Lower lobe of right lung (tissue), 2 donors: Measurements from ENCODE around the gene PLXNA2. TPM values are rescaled to one million over a fixed set of nuclear protein-coding genes. Genes with fewer than 3 reads are reported as not detected.

Experiments used
- ATAC-seq, 2 donors: fragments of 200-7000 bp; cut with Tn5 transposase; one replicate each; pipeline ENCODE4 v1.9.1; 2020 to 2022; ENCODE audit warnings: mild to moderate bottlenecking in 2 of 2, moderate library complexity in 2 of 2
- DNase-seq: peaks from one replicate; pipeline ENCODE4 v3.0.0-alpha.2; 2020
- H3K27ac ChIP-seq: fragments of 200-600 bp; one replicate; pipeline ENCODE4 v1.8.0; 2022
- H3K27me3 ChIP-seq: fragments of 200-600 bp; one replicate; pipeline ENCODE4 v1.8.0; 2022; ENCODE audit warnings: low read depth
- H3K36me3 ChIP-seq: fragments of 200-600 bp; one replicate; pipeline ENCODE4 v1.8.0; 2022; ENCODE audit warnings: mild to moderate bottlenecking
- H3K4me1 ChIP-seq: fragments of 200-600 bp; one replicate; pipeline ENCODE4 v1.8.0; 2022
- H3K4me3 ChIP-seq: fragments of 200-600 bp; one replicate; pipeline ENCODE4 v1.8.0; 2022; ENCODE audit warnings: mild to moderate bottlenecking
- H3K9me3 ChIP-seq: fragments of 200-600 bp; one replicate; pipeline ENCODE4 v1.8.0; 2022
- intact Hi-C: fragments of 100-400 bp; cut with DNase I; formaldehyde crosslinking; loops from one replicate; pipeline ENCODE4 v1.11.0; 2022
- total RNA-seq: library from RNA; stranded (reverse); fragmentation: NEBNext Ultra II Directional; extraction: Animal tissue kit (Norgen Biotek cat#: 25700); gene quantifications from one replicate; pipeline ENCODE4 v1.2.1, GENCODE V29; 2021
- TF ChIP-seq, protein P1 (sequence below): fragments of 200-600 bp; IDR thresholded peaks from one replicate; pipeline ENCODE4 v1.8.0; 2022; ENCODE audit warnings: antibody characterized with exemption, mild to moderate bottlenecking
- donor health status: DM: no; HTN: yes; CAD: no; lungs with severe emphysema.

The PLXNA2 gene
- total RNA-seq, 1 donor from 2014 or later, result 83.9 TPM

DNA sequence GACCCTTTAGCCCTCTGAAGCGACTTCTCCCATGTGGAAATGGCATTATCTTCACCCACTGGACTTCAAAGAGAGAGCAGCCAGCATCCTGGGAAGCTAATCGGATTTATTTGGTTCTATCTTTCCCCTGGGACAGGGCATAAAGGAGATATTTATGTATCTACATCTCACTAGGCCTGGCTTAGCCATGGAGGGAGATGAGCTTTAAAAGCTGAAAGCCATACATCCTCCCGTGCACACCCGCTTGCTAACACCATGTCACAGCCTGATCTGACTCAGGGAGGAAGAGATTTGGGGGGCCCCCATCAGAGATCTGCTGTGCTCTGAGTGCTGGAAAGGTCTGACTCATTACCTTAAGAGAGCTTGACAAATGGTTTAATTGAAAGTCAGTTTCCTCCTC, 155.9 kb downstream of the PLXNA2 start:
- Histone ChIP-seq H3K36me3 (peaks cover 82% of the 10 kb centered on the region), H3K9me3 (no peaks in the 10 kb centered on the region), H3K27me3 (no peaks in the 10 kb centered on the region), H3K27ac (no peak overlapping the region), H3K4me1 (peaks cover 22% of the 10 kb centered on the region), H3K4me3 (no peak overlapping the region)
- intact Hi-C loops, result no loop called here
- TF ChIP-seq, protein P1, sequence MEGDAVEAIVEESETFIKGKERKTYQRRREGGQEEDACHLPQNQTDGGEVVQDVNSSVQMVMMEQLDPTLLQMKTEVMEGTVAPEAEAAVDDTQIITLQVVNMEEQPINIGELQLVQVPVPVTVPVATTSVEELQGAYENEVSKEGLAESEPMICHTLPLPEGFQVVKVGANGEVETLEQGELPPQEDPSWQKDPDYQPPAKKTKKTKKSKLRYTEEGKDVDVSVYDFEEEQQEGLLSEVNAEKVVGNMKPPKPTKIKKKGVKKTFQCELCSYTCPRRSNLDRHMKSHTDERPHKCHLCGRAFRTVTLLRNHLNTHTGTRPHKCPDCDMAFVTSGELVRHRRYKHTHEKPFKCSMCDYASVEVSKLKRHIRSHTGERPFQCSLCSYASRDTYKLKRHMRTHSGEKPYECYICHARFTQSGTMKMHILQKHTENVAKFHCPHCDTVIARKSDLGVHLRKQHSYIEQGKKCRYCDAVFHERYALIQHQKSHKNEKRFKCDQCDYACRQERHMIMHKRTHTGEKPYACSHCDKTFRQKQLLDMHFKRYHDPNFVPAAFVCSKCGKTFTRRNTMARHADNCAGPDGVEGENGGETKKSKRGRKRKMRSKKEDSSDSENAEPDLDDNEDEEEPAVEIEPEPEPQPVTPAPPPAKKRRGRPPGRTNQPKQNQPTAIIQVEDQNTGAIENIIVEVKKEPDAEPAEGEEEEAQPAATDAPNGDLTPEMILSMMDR, result no peak
- DNase-seq (no peak), ATAC-seq (no peak)

DNA sequence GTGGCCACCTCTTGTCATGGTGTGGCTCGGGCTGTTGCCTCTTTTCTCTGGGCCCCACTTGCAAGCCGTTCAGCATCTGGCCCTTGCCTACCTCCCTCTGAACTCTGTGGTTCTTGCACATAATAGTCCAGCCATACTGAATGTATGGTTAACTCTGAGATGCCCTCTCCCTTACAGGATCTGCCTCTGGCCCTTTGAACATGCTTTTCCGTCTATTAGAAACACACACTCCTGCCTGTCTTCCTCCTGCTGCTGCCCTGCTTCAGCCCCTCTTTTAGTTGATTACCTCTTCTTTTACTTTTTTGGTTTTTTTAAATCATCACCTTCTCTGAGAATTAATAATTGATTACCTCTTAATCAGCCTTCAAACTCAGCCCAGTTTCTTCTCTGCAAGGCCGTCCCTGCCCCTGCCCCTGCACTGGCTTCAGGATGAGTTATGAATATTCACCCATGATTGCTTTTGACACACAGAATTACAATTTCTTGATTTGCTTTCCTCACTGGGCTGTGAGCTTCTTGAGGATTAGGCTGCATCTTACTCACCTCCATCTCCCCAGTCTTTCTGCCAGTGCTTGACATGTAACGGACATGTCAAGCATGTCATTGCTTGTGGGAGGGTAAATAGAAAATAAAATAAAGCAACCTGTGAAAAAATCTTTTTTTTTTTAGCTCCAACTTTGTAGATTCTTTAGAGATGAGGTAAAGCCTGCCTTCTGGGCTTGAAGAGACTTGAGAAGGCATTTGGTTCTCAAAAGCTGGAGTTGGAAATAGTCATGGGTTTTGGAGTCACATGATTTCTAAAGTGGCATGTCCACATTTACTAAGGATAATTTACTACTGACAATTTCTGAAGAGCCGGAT, 158.3 kb downstream of the PLXNA2 start:
- peaks cover 22% of the 10 kb centered on the region for H3K4me1 ChIP-seq
- no peaks in the 10 kb centered on the region for H3K9me3 ChIP-seq
- intact Hi-C loops, result no loop called here
- H3K27ac ChIP-seq, result peak overlapping the region; percentile 22
- DNase-seq (no peak), ATAC-seq (peak in 1 of 2 donors; percentile 53)
- H3K36me3 ChIP-seq, result peaks cover 83% of the 10 kb centered on the region
- H3K4me3 ChIP-seq, result peak overlapping the region; percentile 21
- TF ChIP-seq, protein P1, result no peak
- H3K27me3 ChIP-seq, result no peaks in the 10 kb centered on the region

DNA sequence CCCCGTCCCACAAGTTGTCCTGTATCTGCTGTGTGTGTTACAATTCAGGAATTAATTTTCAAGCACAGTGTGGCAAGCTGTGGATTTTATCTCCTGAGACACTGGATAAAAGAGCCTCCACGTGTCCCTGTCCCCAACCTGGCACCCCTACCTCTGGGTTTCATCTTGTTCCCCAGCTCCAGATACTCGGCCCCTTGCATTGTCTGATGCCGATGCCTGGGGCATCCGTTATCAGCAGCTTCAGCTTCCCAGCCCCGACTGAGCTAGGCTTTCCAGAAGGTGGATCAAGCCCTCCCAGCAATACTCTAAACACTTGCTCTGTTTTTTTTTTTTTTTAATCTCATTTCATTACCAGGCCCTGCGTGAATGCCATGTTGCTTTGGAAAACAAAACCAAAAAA, 159.4 kb downstream of the PLXNA2 start:
- intact Hi-C loops, result no loop called here
- peaks cover 78% of the 10 kb centered on the region for H3K36me3 ChIP-seq

DNA sequence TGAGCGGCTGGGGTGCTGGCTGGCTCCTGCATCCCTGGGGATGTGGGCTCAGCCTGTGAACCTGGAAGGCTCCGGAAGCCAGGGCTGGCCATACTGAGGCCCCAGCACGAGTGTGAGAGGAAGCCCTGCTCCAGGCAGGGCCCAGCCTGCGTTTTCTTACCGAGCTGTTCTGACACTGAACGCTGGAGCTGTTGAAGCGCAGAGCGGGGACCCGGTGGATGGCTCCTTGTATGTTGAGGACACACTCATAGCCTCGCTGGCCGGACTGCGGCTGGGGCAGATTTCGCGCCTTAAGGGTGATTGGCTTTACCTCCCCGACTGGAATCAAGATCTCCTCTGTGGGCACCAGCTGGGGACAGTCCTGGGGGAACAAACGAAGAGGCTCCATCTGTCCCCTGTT, 160.0 kb downstream of the PLXNA2 start:
- no peaks in the 10 kb centered on the region for H3K27me3 ChIP-seq
- peaks cover 15% of the 10 kb centered on the region for H3K4me1 ChIP-seq
- DNase-seq (no peak), ATAC-seq (no peak)
- no peak overlapping the region for H3K4me3 ChIP-seq
- TF ChIP-seq, protein P1, result no peak
- no peaks in the 10 kb centered on the region for H3K9me3 ChIP-seq
- intact Hi-C loops, result no loop called here
- H3K27ac ChIP-seq, result no peak overlapping the region
- peaks cover 75% of the 10 kb centered on the region for H3K36me3 ChIP-seq

More for the DNA sequence above, 159.4 kb downstream of the PLXNA2 start:
- peaks cover 15% of the 10 kb centered on the region for H3K4me1 ChIP-seq
- no peaks in the 10 kb centered on the region for H3K9me3 ChIP-seq
- TF ChIP-seq, protein P1, result no peak
- no peak overlapping the region for H3K4me3 ChIP-seq
- DNase-seq, result no peak
- no peaks in the 10 kb centered on the region for H3K27me3 ChIP-seq
- H3K27ac ChIP-seq, result no peak overlapping the region
- ATAC-seq, result no peak

DNA sequence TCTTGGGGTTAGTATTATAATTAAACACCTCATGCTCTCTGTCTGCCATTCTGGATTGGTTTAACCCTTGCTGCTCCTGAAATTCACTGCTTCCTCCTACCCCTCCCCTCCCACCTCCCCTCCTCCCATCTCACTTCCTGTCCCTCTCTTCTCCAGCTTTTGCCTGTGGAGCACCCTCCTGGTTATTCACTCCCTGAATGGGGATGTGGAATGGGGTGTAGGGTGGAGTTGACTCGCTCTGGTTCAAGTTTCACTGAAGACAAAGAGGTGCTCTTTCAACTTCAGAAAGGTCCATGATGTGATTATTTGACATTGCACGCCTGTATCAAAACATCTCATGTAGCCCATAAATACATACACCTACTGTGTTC, 160.5 kb downstream of the PLXNA2 start:
- Histone ChIP-seq H3K9me3 (no peaks in the 10 kb centered on the region), H3K27ac (no peak overlapping the region), H3K4me3 (no peak overlapping the region), H3K36me3 (peaks cover 75% of the 10 kb centered on the region), H3K4me1 (peaks cover 15% of the 10 kb centered on the region), H3K27me3 (no peaks in the 10 kb centered on the region)
- no peak for ATAC-seq
- TF ChIP-seq, protein P1, result no peak
- intact Hi-C loops, result no loop called here
- DNase-seq, result no peak
